Mucosa of rectum (tissue), 2 donors: ENCODE data around the gene SPDYE3.
"Not testable (repeated sequence)": the region's sequence is repeated elsewhere in the genome, so short reads cannot be mapped to it uniquely, and the experiment has no call there.

Source experiments
- H3K27ac ChIP-seq, 2 donors: one replicate each; pipeline ENCODE4 v1.7.0; 2013; ENCODE audit warnings: inconsistent platforms in 2 of 2, low read depth in 2 of 2, low read length in 2 of 2
- H3K27me3 ChIP-seq, 2 donors: one replicate each; pipeline ENCODE4 v1.7.0; 2013; ENCODE audit warnings: low read length in 2 of 2; ENCODE audit not compliant: control insufficient read depth in 2 of 2, insufficient read depth in 2 of 2
- H3K36me3 ChIP-seq, 2 donors: one replicate each; pipeline ENCODE4 v1.7.0; 2013; ENCODE audit warnings: low read length in 2 of 2; ENCODE audit not compliant: control insufficient read depth in 2 of 2, insufficient read depth in 2 of 2
- H3K4me1 ChIP-seq, 2 donors: one replicate each; pipeline ENCODE4 v1.7.0; 2013; ENCODE audit warnings: low read length in 2 of 2, mild to moderate bottlenecking in 1 of 2; ENCODE audit not compliant: control insufficient read depth in 2 of 2, insufficient read depth in 2 of 2
- H3K4me3 ChIP-seq, 2 donors: one replicate each; pipeline ENCODE4 v1.7.0; 2013; ENCODE audit warnings: low read length in 2 of 2
- H3K9ac ChIP-seq, 2 donors: one replicate each; pipeline ENCODE4 v1.7.0; 2013; ENCODE audit warnings: low read length in 2 of 2, low read depth in 1 of 2, mild to moderate bottlenecking in 1 of 2
- H3K9me3 ChIP-seq, 2 donors: one replicate each; pipeline ENCODE4 v1.7.0; 2013; ENCODE audit warnings: low read length in 2 of 2; ENCODE audit not compliant: control insufficient read depth in 2 of 2
- donor health status: healthy.
- donor health status: Normal muscosa, but diverticular disease.

Gene SPDYE3

DNA sequence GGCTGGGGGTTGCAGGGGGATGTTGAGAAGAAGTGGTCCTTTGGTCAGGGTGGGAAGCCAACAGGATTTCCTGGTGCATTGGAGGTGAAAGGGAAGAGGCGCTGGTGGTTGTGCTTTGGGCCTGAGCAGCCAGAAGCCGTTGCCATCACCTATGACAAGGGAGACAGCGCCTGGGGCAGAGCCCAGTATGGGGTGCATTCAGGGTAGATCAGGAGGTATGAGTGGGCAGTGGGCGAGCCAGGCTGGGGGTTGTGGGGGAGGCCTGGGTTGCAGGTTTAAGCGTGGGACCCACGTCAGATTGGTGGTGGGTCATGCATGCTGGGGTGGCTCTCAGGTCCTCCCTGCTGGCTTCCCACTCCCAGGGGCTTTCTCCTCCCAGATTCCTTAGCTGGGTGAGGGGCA is 44.2 kb downstream of the SPDYE3 start:
- no peak overlapping the region for H3K4me3 ChIP-seq
- H3K27me3 ChIP-seq: no peaks in the 10 kb centered on the region
- no peak overlapping the region for H3K9ac ChIP-seq
- no peaks in the 10 kb centered on the region for H3K4me1 ChIP-seq
- H3K36me3 ChIP-seq: peaks cover 59 to 67% of the 10 kb centered on the region in 2 donors
- H3K9me3 ChIP-seq: no peaks in the 10 kb centered on the region
- no peak overlapping the region for H3K27ac ChIP-seq

DNA sequence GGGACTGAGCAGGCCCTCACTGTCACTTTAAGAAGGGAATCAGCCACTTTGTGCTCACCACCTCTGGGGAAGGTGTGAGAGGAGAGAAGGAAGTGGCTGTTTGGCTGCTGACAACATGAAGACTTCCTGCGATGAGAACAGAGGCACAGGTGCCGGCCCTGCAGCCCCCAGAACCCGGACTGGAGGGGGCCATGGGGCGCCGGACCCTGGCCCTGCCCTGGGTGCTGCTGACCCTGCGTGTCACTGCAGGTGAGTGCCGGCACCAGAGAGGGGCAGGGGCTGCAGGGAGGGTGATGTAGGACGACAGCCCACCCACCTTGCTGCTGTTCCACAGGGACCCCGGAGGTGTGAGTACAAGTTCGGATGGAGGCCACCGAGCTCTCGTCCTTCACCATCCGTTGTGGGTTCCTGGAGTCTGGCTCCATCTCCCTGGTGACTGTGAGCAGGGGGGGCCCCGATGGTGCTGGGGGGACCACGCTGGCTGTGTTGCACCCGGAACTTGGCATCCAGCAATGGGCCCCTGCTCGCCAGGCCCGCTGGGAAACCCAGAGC is 44.8 kb downstream of the SPDYE3 start:
- not testable (repeated sequence) for H3K27ac ChIP-seq
- peaks cover 53 to 67% of the 10 kb centered on the region in 2 donors for H3K36me3 ChIP-seq

DNA sequence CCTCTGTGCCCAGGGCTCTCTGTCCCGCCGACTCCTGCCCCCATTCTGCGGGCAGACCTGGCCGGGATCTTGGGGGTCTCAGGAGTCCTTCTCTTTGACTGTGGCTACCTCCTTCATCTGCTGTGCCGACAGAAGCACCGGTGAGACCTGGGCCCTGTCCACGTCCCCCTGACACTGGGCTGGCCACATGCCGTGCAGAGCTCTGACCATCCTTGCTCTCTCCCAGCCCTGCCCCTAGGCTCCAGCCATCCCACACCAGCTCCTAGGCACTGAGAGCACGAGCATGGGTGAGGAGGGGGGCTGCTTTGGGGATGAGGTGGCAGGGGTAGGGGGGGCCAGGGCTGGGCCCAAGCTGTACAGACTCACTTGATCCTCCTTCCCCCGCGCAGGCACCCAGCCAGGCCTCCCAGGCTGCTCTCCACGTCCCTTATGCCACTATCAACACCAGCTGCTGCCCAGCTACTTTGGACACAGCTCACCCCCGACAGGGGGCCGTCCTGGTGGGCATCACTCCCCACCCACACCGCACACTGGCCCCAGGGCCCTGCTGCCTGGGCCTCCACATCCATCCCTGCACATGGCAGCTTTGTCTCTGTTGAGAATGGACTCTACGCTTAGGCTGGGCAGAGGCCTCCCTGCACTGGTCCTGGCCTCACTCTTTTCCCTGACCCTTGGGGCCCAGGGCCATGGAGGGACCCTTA is 45.6 kb downstream of the SPDYE3 start:
- Histone ChIP-seq H3K4me3 (no peak overlapping the region), H3K27me3 (no peaks in the 10 kb centered on the region), H3K9ac (no peak overlapping the region), H3K4me1 (no peaks in the 10 kb centered on the region), H3K27ac (no peak overlapping the region), H3K36me3 (peaks cover 47 to 61% of the 10 kb centered on the region in 2 donors), H3K9me3 (no peaks in the 10 kb centered on the region)

More for the DNA sequence above, 44.8 kb downstream of the SPDYE3 start:
- H3K9ac ChIP-seq, H3K27me3 ChIP-seq, H3K4me1 ChIP-seq, H3K9me3 ChIP-seq, H3K4me3 ChIP-seq: not testable (repeated sequence)

DNA sequence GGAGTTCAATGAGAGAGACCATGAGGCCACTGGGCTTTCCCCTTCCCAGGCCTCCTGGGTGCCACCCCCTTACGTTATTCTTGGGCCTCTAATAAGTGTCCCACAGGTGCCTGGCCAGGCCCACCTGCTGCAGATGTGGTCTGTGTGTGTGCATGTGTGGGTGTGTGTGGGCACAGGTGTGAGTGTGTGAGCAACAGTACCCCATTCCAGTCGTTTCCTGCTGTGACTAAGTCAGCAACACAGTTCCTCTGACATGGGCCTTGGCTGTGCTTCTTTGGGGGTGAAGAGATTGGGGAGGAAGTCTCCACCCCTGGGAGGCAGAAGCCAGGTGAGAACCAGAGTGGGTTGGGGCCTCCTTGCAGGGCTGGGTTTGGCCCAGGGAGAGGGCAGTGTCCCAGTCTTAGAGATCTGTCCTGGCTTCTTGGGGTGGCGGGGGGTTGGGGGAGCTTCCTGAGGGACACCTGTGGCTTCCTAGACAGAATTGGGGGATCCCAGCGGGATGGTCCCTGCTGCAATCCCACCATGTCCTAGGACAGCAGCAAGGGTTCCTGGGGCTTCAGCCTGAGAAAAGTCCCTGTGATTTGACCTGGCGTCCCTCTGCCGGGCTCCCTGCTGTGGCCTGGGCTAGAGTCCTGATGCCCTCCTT is 46.3 kb downstream of the SPDYE3 start:
- no peak overlapping the region for H3K9ac ChIP-seq
- H3K36me3 ChIP-seq: peaks cover 46 to 66% of the 10 kb centered on the region in 2 donors
- no peaks in the 10 kb centered on the region for H3K27me3 ChIP-seq
- no peaks in the 10 kb centered on the region for H3K4me1 ChIP-seq
- H3K27ac ChIP-seq: no peak overlapping the region
- H3K9me3 ChIP-seq: no peaks in the 10 kb centered on the region
- H3K4me3 ChIP-seq: no peak overlapping the region

DNA sequence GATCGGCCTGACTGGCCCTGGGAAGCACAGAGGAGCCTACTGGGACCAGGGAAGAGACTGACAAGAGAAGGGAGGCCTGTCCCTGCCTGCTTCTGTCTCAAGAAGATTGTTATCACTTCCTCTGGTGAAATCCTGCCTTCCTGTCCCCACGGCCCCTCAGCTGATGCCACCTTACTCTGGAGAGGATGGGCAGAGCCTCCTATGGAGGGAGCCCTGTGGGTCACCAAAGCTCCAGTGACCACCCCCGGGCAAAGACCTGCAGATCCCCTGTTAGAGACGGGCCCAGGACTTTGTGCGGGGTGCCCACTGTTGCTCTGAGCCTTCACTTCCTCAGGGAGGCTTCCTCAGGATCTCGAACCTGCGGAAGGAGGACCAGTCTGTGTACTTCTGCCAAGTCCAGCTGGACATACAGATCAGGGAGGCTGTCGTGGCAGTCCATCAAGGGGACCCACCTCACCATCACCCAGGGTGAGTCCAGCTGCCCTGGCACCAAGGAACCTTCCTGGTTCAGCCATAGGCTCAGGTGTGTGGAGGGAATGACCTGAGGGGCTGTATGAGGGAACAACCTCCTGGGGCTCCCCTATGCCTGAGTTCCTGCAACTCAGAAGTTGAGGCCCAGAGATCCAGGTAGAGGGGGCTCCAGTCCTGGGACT is 49.0 kb downstream of the SPDYE3 start:
- no peaks in the 10 kb centered on the region for H3K27me3 ChIP-seq
- no peak overlapping the region for H3K27ac ChIP-seq
- no peaks in the 10 kb centered on the region for H3K4me1 ChIP-seq
- no peak overlapping the region for H3K4me3 ChIP-seq
- H3K9me3 ChIP-seq: no peaks in the 10 kb centered on the region
- peaks cover 46 to 62% of the 10 kb centered on the region in 2 donors for H3K36me3 ChIP-seq
- H3K9ac ChIP-seq: no peak overlapping the region

DNA sequence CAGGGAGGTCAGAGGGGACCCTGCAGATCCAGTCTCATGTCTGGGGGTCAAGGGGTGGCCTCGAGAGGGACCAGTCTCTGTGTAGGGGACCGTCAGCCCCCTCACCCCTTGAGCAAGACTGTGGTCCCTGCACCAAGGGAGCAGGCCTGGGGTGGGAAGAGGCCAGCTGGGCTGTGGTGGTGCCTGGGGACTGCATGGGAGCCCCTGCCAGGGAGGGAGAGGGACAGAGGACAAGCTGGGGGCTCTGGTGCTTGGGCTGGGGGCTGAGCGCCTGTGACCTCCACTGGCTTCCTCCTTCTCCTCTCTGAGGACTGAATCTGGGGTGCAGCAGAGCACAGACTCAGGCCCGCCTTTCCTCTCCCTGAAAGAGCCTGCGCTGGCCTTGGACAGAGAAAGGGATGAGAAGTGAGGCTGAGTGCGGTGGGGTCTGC is 49.6 kb downstream of the SPDYE3 start:
- H3K36me3 ChIP-seq: peaks cover 47 to 64% of the 10 kb centered on the region in 2 donors
- no peak overlapping the region for H3K4me3 ChIP-seq
- no peaks in the 10 kb centered on the region for H3K27me3 ChIP-seq
- H3K4me1 ChIP-seq: no peaks in the 10 kb centered on the region
- peak overlapping the region in 1 of 2 donors; percentile 16 for H3K27ac ChIP-seq
- no peaks in the 10 kb centered on the region for H3K9me3 ChIP-seq
- H3K9ac ChIP-seq: no peak overlapping the region

DNA sequence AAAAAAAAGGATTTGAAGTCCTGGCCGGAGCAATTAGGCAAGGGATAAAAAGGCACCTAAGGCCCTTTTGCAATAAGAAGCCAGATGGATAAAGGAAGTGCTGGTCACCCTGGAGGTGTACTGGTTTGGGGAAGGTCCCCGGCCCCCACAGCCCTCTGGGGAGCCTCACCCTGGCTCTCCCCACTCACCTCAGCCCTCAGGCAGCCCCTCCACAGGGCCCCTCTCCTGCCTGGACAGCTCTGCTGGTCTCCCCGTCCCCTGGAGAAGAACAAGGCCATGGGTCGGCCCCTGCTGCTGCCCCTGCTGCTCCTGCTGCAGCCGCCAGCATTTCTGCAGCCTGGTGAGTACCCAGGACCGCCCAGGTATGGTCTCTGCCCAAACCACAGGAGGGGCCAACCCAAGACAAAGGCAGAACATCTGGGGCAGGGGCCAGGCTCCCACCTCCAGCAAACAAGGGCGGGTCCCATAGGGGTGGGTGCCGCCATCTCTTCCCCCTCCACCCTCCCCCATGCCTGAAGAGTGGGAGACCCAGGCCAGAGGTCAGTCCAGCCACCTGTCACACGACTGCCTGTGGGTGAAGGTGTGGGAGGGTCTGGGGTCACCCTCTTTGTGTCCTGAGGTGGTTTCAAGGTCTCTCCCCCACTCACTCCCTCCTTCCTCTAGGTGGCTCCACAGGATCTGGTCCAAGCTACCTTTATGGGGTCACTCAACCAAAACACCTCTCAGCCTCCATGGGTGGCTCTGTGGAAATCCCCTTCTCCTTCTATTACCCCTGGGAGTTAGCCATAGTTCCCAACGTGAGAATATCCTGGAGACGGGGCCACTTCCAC is 50.7 kb downstream of the SPDYE3 start, which contains the start of gene PILRB:
PILRB (plus strand) TSS at position 91 of the 830 bp plus-strand sequence; CDS start at position 277, 186 bp downstream.
- H3K36me3 ChIP-seq: peaks cover 47 to 69% of the 10 kb centered on the region in 2 donors
- no peaks in the 10 kb centered on the region for H3K4me1 ChIP-seq
- H3K27ac ChIP-seq: peak within 1 kb of the TSS in 1 of 2 donors; percentile 16
- no peaks in the 10 kb centered on the region for H3K9me3 ChIP-seq
- H3K9ac ChIP-seq: no peak within 1 kb of the TSS
- H3K4me3 ChIP-seq: no peak within 1 kb of the TSS
- no peaks in the 10 kb centered on the region for H3K27me3 ChIP-seq

DNA sequence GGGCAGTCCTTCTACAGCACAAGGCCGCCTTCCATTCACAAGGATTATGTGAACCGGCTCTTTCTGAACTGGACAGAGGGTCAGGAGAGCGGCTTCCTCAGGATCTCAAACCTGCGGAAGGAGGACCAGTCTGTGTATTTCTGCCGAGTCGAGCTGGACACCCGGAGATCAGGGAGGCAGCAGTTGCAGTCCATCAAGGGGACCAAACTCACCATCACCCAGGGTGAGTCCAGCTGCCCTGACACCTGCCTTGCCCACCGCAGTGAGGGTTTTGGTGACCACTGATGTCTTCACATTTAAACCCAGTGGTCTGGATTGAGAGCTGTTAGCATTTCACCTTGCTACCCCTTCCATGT is 51.3 kb downstream of the SPDYE3 start:
- no peaks in the 10 kb centered on the region for H3K27me3 ChIP-seq
- H3K36me3 ChIP-seq: peaks cover 45 to 67% of the 10 kb centered on the region in 2 donors
- no peaks in the 10 kb centered on the region for H3K9me3 ChIP-seq
- H3K27ac ChIP-seq: no peak overlapping the region
- no peak overlapping the region for H3K4me3 ChIP-seq
- H3K9ac ChIP-seq: no peak overlapping the region
- H3K4me1 ChIP-seq: no peaks in the 10 kb centered on the region

DNA sequence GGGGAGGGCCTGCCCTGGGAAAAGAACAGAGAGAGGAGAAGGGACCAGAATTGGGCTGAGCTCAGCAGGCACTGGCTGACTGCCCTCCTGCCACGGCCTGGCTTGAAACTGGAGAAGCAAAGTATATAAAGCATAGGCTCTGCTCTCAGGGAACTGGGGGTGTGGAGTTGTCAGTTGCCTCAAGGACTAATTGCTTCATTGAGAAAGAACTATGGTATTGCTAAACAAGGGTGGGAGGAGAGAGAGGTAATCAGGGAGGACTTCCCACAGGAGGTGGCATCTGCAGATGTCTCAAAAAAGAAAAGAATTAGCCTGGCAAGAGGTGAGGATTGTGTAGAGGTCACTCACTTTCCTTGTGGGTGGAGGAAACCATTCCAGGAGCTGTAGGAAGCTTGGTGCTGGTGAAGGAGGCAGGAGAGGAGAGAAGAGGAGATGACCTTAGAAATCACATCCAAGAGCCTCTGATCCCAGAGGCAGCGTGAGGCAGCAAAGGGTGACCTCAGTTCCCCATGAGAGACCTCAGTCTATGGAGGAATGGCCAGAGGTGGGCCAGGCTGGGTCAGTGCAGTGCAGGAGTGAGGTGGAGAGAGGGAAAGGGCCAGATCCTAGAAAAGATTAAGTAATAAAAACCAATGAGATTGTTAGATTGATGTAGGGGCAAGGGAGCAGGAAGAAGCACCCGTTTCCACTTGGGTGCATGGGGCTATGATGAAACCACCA is 52.8 kb downstream of the SPDYE3 start:
- H3K4me1 ChIP-seq: no peaks in the 10 kb centered on the region
- H3K9me3 ChIP-seq: no peaks in the 10 kb centered on the region
- no peak overlapping the region for H3K4me3 ChIP-seq
- no peak overlapping the region for H3K27ac ChIP-seq
- H3K9ac ChIP-seq: no peak overlapping the region
- no peaks in the 10 kb centered on the region for H3K27me3 ChIP-seq
- peaks cover 38 to 58% of the 10 kb centered on the region in 2 donors for H3K36me3 ChIP-seq
